GM12874 (cell line): ENCODE results near the gene ADM.

ENCODE experiments used
- CTCF ChIP-seq: IDR thresholded peaks from 2 replicates; pipeline ENCODE4 v1.5.1; 2011; ENCODE audit warnings: low read depth, mild to moderate bottlenecking, control low read depth, low read length, moderate library complexity; ENCODE audit not compliant: insufficient read depth

Gene ADM

GRCh38 chr11:10322830-10323792 lies 18.2 kb downstream of the ADM start:
- TF ChIP-seq CTCF: no peak

GRCh38 chr11:10323793-10324170 lies 18.9 kb downstream of the ADM start:
- TF ChIP-seq CTCF: no peak

GRCh38 chr11:10324474-10324873 lies 19.6 kb downstream of the ADM start:
- TF ChIP-seq CTCF: no peak

- TF ChIP-seq CTCF: no peak
Measured at GRCh38 chr11:10325277-10326011, 20.6 kb downstream of the ADM start.

GRCh38 chr11:10326012-10326964 lies 21.4 kb downstream of the ADM start:
- no peak for TF ChIP-seq CTCF

GRCh38 chr11:10327254-10327653 lies 22.4 kb downstream of the ADM start:
- TF ChIP-seq CTCF: no peak
